NCI-H2107 treated with DMSO at 0.1 percent for 48 hours (cell line): ENCODE results near the gene TRPV5.

Source experiments
- DNase-seq: peaks from one replicate; lab custom pipeline; 2025; ENCODE audit not compliant: unreplicated experiment; lab: John Stamatoyannopoulos, UW

TRPV5 gene

GRCh38 chr7:142910031-142910433 lies 23.5 kb downstream of the TRPV5 start:
- no peak for DNase-seq

GRCh38 chr7:142908921-142909890 lies 24.3 kb downstream of the TRPV5 start:
- no peak for DNase-seq

GRCh38 chr7:142908290-142908689 lies 25.3 kb downstream of the TRPV5 start:
- no peak for DNase-seq

- DNase-seq = no peak
Measured at GRCh38 chr7:142906643-142907042, 26.9 kb downstream of the TRPV5 start.

GRCh38 chr7:142905759-142906158 lies 27.8 kb downstream of the TRPV5 start:
- DNase-seq = no peak

- no peak for DNase-seq
Measured at GRCh38 chr7:142904128-142904527, 29.4 kb downstream of the TRPV5 start.

- no peak for DNase-seq
Measured at GRCh38 chr7:142901426-142902259, 31.9 kb downstream of the TRPV5 start.

GRCh38 chr7:142899661-142900060 lies 33.9 kb downstream of the TRPV5 start:
- DNase-seq = no peak

GRCh38 chr7:142898377-142899170 lies 35.0 kb downstream of the TRPV5 start:
- DNase-seq = no peak

- DNase-seq = no peak
Measured at GRCh38 chr7:142897691-142898090, 35.9 kb downstream of the TRPV5 start.

- no peak for DNase-seq
Measured at GRCh38 chr7:142896741-142897379, 36.7 kb downstream of the TRPV5 start.

GRCh38 chr7:142896151-142896550 lies 37.4 kb downstream of the TRPV5 start:
- no peak for DNase-seq

- DNase-seq = no peak
Measured at GRCh38 chr7:142894985-142895593, 38.5 kb downstream of the TRPV5 start.

- DNase-seq = no peak
Measured at GRCh38 chr7:142894112-142894984, 39.2 kb downstream of the TRPV5 start.

- DNase-seq = no peak
Measured at GRCh38 chr7:142892951-142893350, 40.6 kb downstream of the TRPV5 start.

GRCh38 chr7:142891490-142892082 lies 42.0 kb downstream of the TRPV5 start:
- DNase-seq = no peak

GRCh38 chr7:142890874-142891485 lies 42.6 kb downstream of the TRPV5 start:
- DNase-seq = no peak

GRCh38 chr7:142889816-142890215 lies 43.7 kb downstream of the TRPV5 start:
- DNase-seq = no peak
